HCT116 (cell line): Measurements from ENCODE around the gene CLPTM1L. TPM values are rescaled to one million over a fixed set of nuclear protein-coding genes. Genes with fewer than 3 reads are reported as not detected.

Experiments used
- ATAC-seq: fragments of 200-7000 bp; cut with Tn5 transposase; 2 replicates; pipeline ENCODE4 v1.9.1; 2020; ENCODE audit warnings: mild to moderate bottlenecking, moderate library complexity
- BruUV-seq: library from RNA; stranded (reverse); fragments of 400-500 nt; replicated peaks from 2 replicates; lab custom pipeline; 2021; lab: Mats Ljungman, UMichigan
- CTCF ChIA-PET: fragments of 300-600 bp; sonication (Branson Sonifier 250); formaldehyde crosslinking; loops from one replicate; lab custom pipeline; 2021; ENCODE audit warnings: antibody characterized with exemption; lab: Charles Lee
- POLR2A ChIA-PET: fragments of 300-600, 350-600 bp; sonication (Branson Sonifier 250); formaldehyde crosslinking; loops from one replicate; lab custom pipeline; 2021; ENCODE audit warnings: antibody characterized with exemption; lab: Charles Lee
- RAD21 ChIA-PET, 2 experiments: fragments of 300-600 bp; sonication (Branson Sonifier 250); formaldehyde crosslinking; loops; one replicate each; lab custom pipeline; 2023; ENCODE audit warnings: low total read pairs in 2 of 2; ENCODE audit not compliant: uncharacterized antibody in 2 of 2, unreplicated experiment in 2 of 2, low non-redundant PET in 1 of 2; lab: Charles Lee
- DNase-seq: peaks from one replicate; pipeline ENCODE4 v3.0.0-alpha.2; 2010; ENCODE audit warnings: low read depth, low spot score
- H2AFZ ChIP-seq: fragments of 200-600 bp; shearing (Covaris generic), sonication (generic); 2 replicates; pipeline ENCODE4 v1.6.1; 2017; ENCODE audit warnings: low read depth, mixed run types, mixed read lengths, antibody characterized with exemption, low read length; ENCODE audit not compliant: poor library complexity, severe bottlenecking
- H3K27ac ChIP-seq: 2 replicates; pipeline ENCODE4 v1.5.1; 2012; ENCODE audit warnings: low read depth, low read length
- H3K27me3 ChIP-seq: fragments of 200-600 bp; sonication (generic); 2 replicates; pipeline ENCODE4 v1.6.1; 2016; ENCODE audit warnings: mixed run types, low read length, mixed read lengths; ENCODE audit not compliant: insufficient read depth
- H3K36me3 ChIP-seq, 2 experiments: fragments of 200-500 bp in 1 of 2; fragments of 200-600 bp in 1 of 2; sonication (Bioruptor generic) in 1 of 2; sonication (generic) in 1 of 2; 2 replicates each; pipeline versions ENCODE4 v1.5.1 to v1.6.1; 2014 to 2016; ENCODE audit warnings: low read length in 2 of 2, inconsistent platforms in 1 of 2, mixed read lengths in 1 of 2, mixed run types in 1 of 2; ENCODE audit not compliant: insufficient read depth in 2 of 2, control insufficient read depth in 1 of 2
- H3K4me1 ChIP-seq, 2 experiments: fragments of 200-600 bp in 1 of 2; sonication (generic) in 1 of 2; 2 replicates each; pipeline versions ENCODE4 v1.5.1 to v1.6.1; 2012 to 2017; ENCODE audit warnings: low read length in 2 of 2, inconsistent platforms in 1 of 2, mild to moderate bottlenecking in 1 of 2, mixed read lengths in 1 of 2, mixed run types in 1 of 2, moderate library complexity in 1 of 2; ENCODE audit not compliant: insufficient read depth in 2 of 2, control insufficient read depth in 1 of 2
- H3K4me2 ChIP-seq: fragments of 200-600 bp; sonication (generic); 2 replicates; pipeline ENCODE4 v1.6.1; 2017; ENCODE audit warnings: mixed run types, low read length, mixed read lengths
- H3K4me3 ChIP-seq, 2 experiments: fragments of 200-600 bp in 1 of 2; sonication (generic) in 1 of 2; replicated peaks in 1 of 2; 2 replicates each; pipeline ENCODE4 v1.5.1; 2011 to 2016; ENCODE audit warnings: low read length in 2 of 2, control low read depth in 1 of 2, low read depth in 1 of 2, mild to moderate bottlenecking in 1 of 2, mixed read lengths in 1 of 2, mixed run types in 1 of 2
- H3K79me2 ChIP-seq: fragments of 200-600 bp; sonication (generic); 2 replicates; pipeline ENCODE4 v1.6.1; 2017; ENCODE audit warnings: mild to moderate bottlenecking, mixed run types, low read length, moderate library complexity, mixed read lengths; ENCODE audit not compliant: insufficient read depth
- H3K9ac ChIP-seq: fragments of 200-600 bp; sonication (generic); 2 replicates; pipeline ENCODE4 v1.6.1; 2016; ENCODE audit warnings: low read length, mixed read lengths
- H3K9me2 ChIP-seq: fragments of 200-600 bp; sonication (generic), shearing (Covaris generic); 2 replicates; pipeline ENCODE4 v1.6.1; 2017; ENCODE audit warnings: mixed run types, mild to moderate bottlenecking, moderate library complexity; ENCODE audit not compliant: insufficient read depth
- H3K9me3 ChIP-seq, 2 experiments: fragments of 200-500 bp in 1 of 2; fragments of 200-600 bp in 1 of 2; sonication (Bioruptor generic) in 1 of 2; sonication (generic) in 1 of 2; 2 replicates each; pipeline ENCODE4 v1.6.1; 2014 to 2017; ENCODE audit warnings: low read length in 2 of 2, mixed read lengths in 2 of 2, inconsistent platforms in 1 of 2, low read depth in 1 of 2, mild to moderate bottlenecking in 1 of 2, mixed run types in 1 of 2, moderate library complexity in 1 of 2; ENCODE audit not compliant: control insufficient read depth in 1 of 2, insufficient read depth in 1 of 2
- H4K20me1 ChIP-seq: fragments of 200-600 bp; sonication (generic), shearing (Covaris generic); 2 replicates; pipeline ENCODE4 v1.6.1; 2017; ENCODE audit warnings: mixed run types, mild to moderate bottlenecking, moderate library complexity; ENCODE audit not compliant: insufficient read depth
- ATF3 ChIP-seq: IDR thresholded peaks from 2 replicates; pipeline ENCODE4 v1.6.1; 2012
- CBX3 ChIP-seq: IDR thresholded peaks from 2 replicates; pipeline ENCODE4 v1.6.1; 2012; ENCODE audit warnings: low read depth
- CTCF ChIP-seq, 3 experiments: fragments of 200-600 bp in 1 of 3; sonication (generic) in 1 of 3; IDR thresholded peaks in 2 of 3; conservative IDR thresholded peaks in 1 of 3; 2 replicates each; pipeline ENCODE4 v1.5.1; 2012 to 2017; ENCODE audit warnings: low read depth in 2 of 3, low read length in 2 of 3, antibody characterized with exemption in 1 of 3, borderline replicate concordance in 1 of 3, control low read depth in 1 of 3, mild to moderate bottlenecking in 1 of 3, mixed read lengths in 1 of 3, mixed run types in 1 of 3, moderate library complexity in 1 of 3; ENCODE audit not compliant: insufficient read depth in 1 of 3
- ELF1 ChIP-seq: IDR thresholded peaks from 2 replicates; pipeline ENCODE4 v1.6.1; 2012; ENCODE audit warnings: low read depth, borderline replicate concordance
- EZH2 ChIP-seq: fragments of 200-600 bp; sonication (generic); IDR thresholded peaks from 2 replicates; pipeline ENCODE4 v1.6.1; 2017; ENCODE audit warnings: antibody characterized with exemption, mixed run types
- FOSL1 ChIP-seq: IDR thresholded peaks from 2 replicates; pipeline ENCODE4 v1.6.1; 2012; ENCODE audit warnings: low read depth
- POLR2AphosphoS5 ChIP-seq: IDR thresholded peaks from 2 replicates; pipeline ENCODE4 v1.6.1; 2011; ENCODE audit warnings: mild to moderate bottlenecking, low read depth, low read length, moderate library complexity
- RAD21 ChIP-seq: IDR thresholded peaks from 2 replicates; pipeline ENCODE4 v1.6.1; 2012; ENCODE audit warnings: low read depth, mild to moderate bottlenecking
- SIN3A ChIP-seq: IDR thresholded peaks from 2 replicates; pipeline ENCODE4 v1.6.1; 2012; ENCODE audit warnings: low read depth
- TCF7L2 ChIP-seq: IDR thresholded peaks from 2 replicates; pipeline ENCODE4 v1.7.0; 2011; ENCODE audit warnings: borderline replicate concordance, inconsistent platforms; ENCODE audit not compliant: insufficient read depth, insufficient read length; ENCODE audit errors: extremely low read depth
- ZFX ChIP-seq: fragments of 450-650 bp; IDR thresholded peaks from 2 replicates; pipeline ENCODE4 v1.6.1; 2017
- intact Hi-C: fragments of 100-400 bp; cut with micrococcal nuclease; formaldehyde crosslinking; loops from 2 replicates; pipeline ENCODE4 v1.10.0; 2022
- total RNA-seq: library from RNA; stranded (reverse); gene quantifications from one replicate; pipeline ENCODE4 v1.2.1, GENCODE V29; 2021; ENCODE audit not compliant: unreplicated experiment

The CLPTM1L gene
- total RNA-seq, 1 experiment from 2014 or later = 98.4 TPM

- TF ChIP-seq ATF3 = no peak
These were observed 26.5 kb upstream of the CLPTM1L start (continued) for GRCh38 chr5:1371218-1371971.

DNA sequence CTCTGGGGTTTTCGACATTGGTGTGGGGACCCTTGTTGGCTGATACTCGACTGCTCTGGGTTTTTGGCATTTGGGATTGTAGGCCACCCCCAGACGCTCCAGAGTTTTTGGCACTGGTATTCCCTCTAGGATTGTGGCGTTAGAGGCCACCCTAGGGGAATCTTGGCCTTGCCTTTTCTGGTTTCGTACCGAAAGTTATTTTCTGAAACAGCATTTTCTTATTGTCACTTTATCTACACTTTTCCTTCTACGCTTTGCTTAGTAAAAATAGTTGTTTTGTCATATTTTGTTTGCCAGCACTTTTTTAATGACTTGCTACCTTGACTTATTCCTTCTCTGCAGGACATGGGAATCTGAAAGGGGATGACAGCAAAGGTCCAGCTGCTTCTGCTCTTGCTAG, 25.1 kb upstream of the CLPTM1L start:
- Histone ChIP-seq H4K20me1 (0 out of 2 replicates have a peak, but pooled peaks cover 3% of the 10 kb centered on the region), H3K36me3 (no peaks in the 10 kb centered on the region), H3K4me1 (peaks cover 6 to 9% of the 10 kb centered on the region in 2 experiments; a peak in 3 of 4 replicates), H3K4me3 (no peak overlapping the region), H3K4me2 (no peak overlapping the region), H3K9me3 (no peaks in the 10 kb centered on the region), H3K27me3 (peaks cover 24% of the 10 kb centered on the region; the same call in 1 of the 2 replicates), H2AFZ (no peak overlapping the region), H3K27ac (no peak overlapping the region), H3K79me2 (no peaks in the 10 kb centered on the region), H3K9ac (no peak overlapping the region), H3K9me2 (no peaks in the 10 kb centered on the region)
- ChIA-PET POLR2A (no interaction called here), CTCF (interaction anchor here (0.6 kb wide), 1 partner anchor 134 kb away, joined by 3 read pairs; no protein-coding TSS in a partner anchor), RAD21 (no interaction called here)
- ATAC-seq (no peak), DNase-seq (no peak)
- BruUV-seq = no TSS peak
- TF ChIP-seq TCF7L2 = no peak
- TF ChIP-seq RAD21 = no peak
- no peak for TF ChIP-seq ELF1
- TF ChIP-seq EZH2 = no peak
- TF ChIP-seq CTCF (IDR thresholded peaks at IDR 0.05 in 2 of 3, conservative IDR thresholded peaks at IDR 0.05 in 1 of 3; ENCODE audit: borderline replicate concordance in 1 of 3, insufficient read depth in 1 of 3, low read depth in 2 of 3, low read length in 2 of 3) = no peak
- no peak for TF ChIP-seq FOSL1
- TF ChIP-seq POLR2AphosphoS5 = no peak
- TF ChIP-seq SIN3A = no peak
- TF ChIP-seq ZFX = no peak
- no peak for TF ChIP-seq CBX3
- intact Hi-C loops = no loop called here
